PFSK-1 (cell line): Measurements from ENCODE around the gene HOXB6.

Source experiments
- POLR2AphosphoS5 ChIP-seq: IDR thresholded peaks from 2 replicates; pipeline ENCODE4 v1.6.1; 2012; ENCODE audit warnings: low read depth, mild to moderate bottlenecking, control low read depth, low read length, moderate library complexity
- REST ChIP-seq, 2 experiments: IDR thresholded peaks; 2 replicates each; pipeline versions ENCODE4 v1.6.1 to v1.8.0; 2011 to 2012; ENCODE audit warnings: low read depth in 2 of 2, low read length in 2 of 2, control low read depth in 1 of 2, inconsistent platforms in 1 of 2, mild to moderate bottlenecking in 1 of 2, moderate library complexity in 1 of 2; ENCODE audit not compliant: insufficient read depth in 1 of 2
- TAF1 ChIP-seq: IDR thresholded peaks from 2 replicates; pipeline ENCODE4 v1.6.1; 2012; ENCODE audit warnings: low read length, control low read depth, borderline replicate concordance; ENCODE audit not compliant: insufficient read depth

- TF ChIP-seq REST (IDR thresholded peaks at IDR 0.05; ENCODE audit: insufficient read depth in 1 of 2, low read depth in 2 of 2, low read length in 2 of 2) (no peak), POLR2AphosphoS5 (no peak), TAF1 (no peak)
Observed at GRCh38 chr17:48611213-48611612, 6.4 kb upstream of the HOXB6 start.
